Endothelial cell of umbilical vein (primary cell): ENCODE measurements around the gene FREM1. TPM values are rescaled to one million over a fixed set of nuclear protein-coding genes. Genes with fewer than 3 reads are reported as not detected.
"Not testable (repeated sequence)": the region's sequence is repeated elsewhere in the genome, so short reads cannot be mapped to it uniquely, and the experiment has no call there.

Experiments
- BruUV-seq: library from RNA; stranded (reverse); fragments of 400-500 nt; replicated peaks from 2 replicates; lab custom pipeline; 2021; lab: Mats Ljungman, UMichigan
- CTCF ChIA-PET: fragments of 300-600, 350-600 bp; sonication (Branson Sonifier 250); formaldehyde crosslinking; loops from one replicate; lab custom pipeline; 2021; ENCODE audit warnings: antibody characterized with exemption, inconsistent platforms; lab: Charles Lee
- POLR2A ChIA-PET: fragments of 300-600, 350-600 bp; sonication (Branson Sonifier 250); formaldehyde crosslinking; loops from one replicate; lab custom pipeline; 2021; ENCODE audit warnings: antibody characterized with exemption, inconsistent platforms; lab: Charles Lee
- DNase-seq: peaks from one replicate; pipeline ENCODE4 v3.0.0-alpha.2; 2011; ENCODE audit warnings: low read depth, low spot score
- FAIRE-seq: peaks from 2 replicates; lab custom pipeline; 2011; peaks lifted over from hg19 to GRCh38; lab: Jason Lieb, UNC
- H2AFZ ChIP-seq: 2 replicates; pipeline ENCODE4 v1.6.0; 2012; ENCODE audit warnings: low read depth, low read length, control low read depth, inconsistent platforms
- H3K27ac ChIP-seq: 2 replicates; pipeline ENCODE4 v1.5.1; 2011; ENCODE audit warnings: low read depth, mild to moderate bottlenecking, control low read depth, low read length, moderate library complexity; ENCODE audit not compliant: insufficient read depth
- H3K27me3 ChIP-seq, 2 experiments: 2 replicates each; pipeline versions ENCODE4 v1.6.0 to v1.6.1; 2011; ENCODE audit warnings: low read length in 2 of 2, mixed read lengths in 1 of 2; ENCODE audit not compliant: control insufficient read depth in 2 of 2, insufficient read depth in 2 of 2
- H3K36me3 ChIP-seq, 2 experiments: 2 replicates in 1 of 2; 3 replicates in 1 of 2; pipeline ENCODE4 v1.5.1; 2011; ENCODE audit warnings: low read length in 2 of 2, mild to moderate bottlenecking in 1 of 2, moderate library complexity in 1 of 2; ENCODE audit not compliant: control insufficient read depth in 2 of 2, insufficient read depth in 2 of 2; ENCODE audit errors: extremely low read depth in 1 of 2
- H3K4me1 ChIP-seq: 3 replicates; pipeline ENCODE4 v1.5.1; 2011; ENCODE audit warnings: mild to moderate bottlenecking, low read length; ENCODE audit not compliant: control insufficient read depth, insufficient read depth; ENCODE audit errors: extremely low read depth
- H3K4me2 ChIP-seq: 2 replicates; pipeline ENCODE4 v1.6.1; 2011; ENCODE audit warnings: low read length, control low read depth, mixed read lengths; ENCODE audit not compliant: insufficient read depth
- H3K4me3 ChIP-seq, 3 experiments: fragments of 200-600 bp in 1 of 3; sonication (generic), shearing (Covaris generic) in 1 of 3; replicated peaks in 1 of 3; 2 replicates each; pipeline ENCODE4 v1.5.1; 2011 to 2016; ENCODE audit warnings: control low read depth in 3 of 3, low read length in 3 of 3, mild to moderate bottlenecking in 2 of 3, inconsistent platforms in 1 of 3, low read depth in 1 of 3, moderate library complexity in 1 of 3; ENCODE audit not compliant: insufficient read depth in 1 of 3
- H3K79me2 ChIP-seq: 2 replicates; pipeline ENCODE4 v1.6.0; 2012; ENCODE audit warnings: low read length, inconsistent platforms; ENCODE audit not compliant: control insufficient read depth, insufficient read depth
- H3K9ac ChIP-seq: replicated peaks from 2 replicates; pipeline ENCODE3; 2011; ENCODE audit warnings: low read length, control low read depth; ENCODE audit not compliant: insufficient read depth; ENCODE audit errors: extremely low read depth
- H3K9me1 ChIP-seq: replicated peaks from 3 replicates; pipeline ENCODE4 v1.6.0; 2011; ENCODE audit warnings: mild to moderate bottlenecking, low read length; ENCODE audit not compliant: control insufficient read depth, insufficient read depth; ENCODE audit errors: extremely low read depth
- H3K9me3 ChIP-seq: replicated peaks from 2 replicates; pipeline ENCODE4 v1.5.1; 2012; ENCODE audit warnings: low read length, inconsistent platforms; ENCODE audit not compliant: control insufficient read depth, insufficient read depth
- H4K20me1 ChIP-seq: replicated peaks from 2 replicates; pipeline ENCODE3; 2011; ENCODE audit warnings: mild to moderate bottlenecking, low read length; ENCODE audit not compliant: control insufficient read depth, insufficient read depth; ENCODE audit errors: extremely low read depth
- CTCF ChIP-seq, 2 donors: IDR thresholded peaks; 1 replicate in 1 of 2; 2 replicates in 1 of 2; pipeline ENCODE4 v1.5.1; 2011; ENCODE audit warnings: low read length in 2 of 2, mild to moderate bottlenecking in 2 of 2, moderate library complexity in 2 of 2, control low read depth in 1 of 2, inconsistent platforms in 1 of 2, low read depth in 1 of 2; ENCODE audit not compliant: insufficient read depth in 1 of 2; ENCODE audit errors: extremely low read depth in 1 of 2
- EZH2 ChIP-seq: IDR thresholded peaks from 2 replicates; pipeline ENCODE4 v1.6.1; 2012; ENCODE audit warnings: borderline replicate concordance, low read depth, mild to moderate bottlenecking, moderate library complexity, low read length, inconsistent platforms; ENCODE audit not compliant: severe bottlenecking
- FOS ChIP-seq: IDR thresholded peaks from 2 replicates; pipeline ENCODE4 v1.6.1; 2011; ENCODE audit warnings: mild to moderate bottlenecking, low read length, moderate library complexity, borderline replicate concordance; ENCODE audit not compliant: insufficient read depth
- GATA2 ChIP-seq: IDR thresholded peaks from 2 replicates; pipeline ENCODE4 v1.7.0; 2011; ENCODE audit warnings: low read depth, mild to moderate bottlenecking, moderate library complexity, mixed read lengths, low read length; ENCODE audit not compliant: insufficient read length, insufficient read depth
- JUN ChIP-seq: IDR thresholded peaks from 2 replicates; pipeline ENCODE4 v1.6.1; 2011; ENCODE audit warnings: borderline replicate concordance, low read depth; ENCODE audit not compliant: insufficient read length, insufficient read depth
- MAX ChIP-seq: IDR thresholded peaks from 2 replicates; pipeline ENCODE4 v1.6.1; 2011; ENCODE audit not compliant: insufficient read depth, insufficient read length
- MYC ChIP-seq: IDR thresholded peaks from one replicate; pipeline ENCODE4 v1.6.1; 2011; ENCODE audit warnings: mild to moderate bottlenecking, low read depth, low read length
- POLR2A ChIP-seq: IDR thresholded peaks from 2 replicates; pipeline ENCODE4 v1.6.1; 2012; ENCODE audit warnings: low read depth, mild to moderate bottlenecking, control low read depth, low read length
- POLR2AphosphoS5 ChIP-seq: IDR thresholded peaks from 2 replicates; pipeline ENCODE4 v1.6.1; 2012; ENCODE audit warnings: low read depth, mild to moderate bottlenecking, control low read depth, low read length, moderate library complexity; ENCODE audit not compliant: insufficient read depth
- dilution Hi-C: fragments of 300-500 bp; cut with MboI; formaldehyde crosslinking; loops from one replicate; pipeline ENCODE4 v1.15.0; 2019; ENCODE audit warnings: low sequenced_read_pairs; ENCODE audit not compliant: extremely low pct_ligation_motif_present
- intact Hi-C: fragments of 100-400 bp; cut with micrococcal nuclease; formaldehyde crosslinking; loops from one replicate; pipeline ENCODE4 v1.10.0; 2022
- polyA plus RNA-seq, 4 experiments: library from polyadenylated mRNA; depleted of rRNA in 3 of 4; stranded (reverse) in 3 of 4; unstranded in 1 of 4; fragments of >200 nt; gene quantifications; 2 replicates each; pipeline versions ENCODE4 v1.2.1 to v1.2.3, GENCODE V29; 2011 to 2012; ENCODE audit warnings: missing spikeins in 1 of 4
- total RNA-seq: library from RNA; stranded (reverse); gene quantifications from 2 replicates; pipeline ENCODE4 v1.2.3, GENCODE V29; 2021

Gene FREM1
- total and polyA plus RNA-seq, 2 donors (not counting 3 experiments of a cell fraction or from before 2014, with no cell fraction given), result 0.10 to 0.29 TPM

GRCh38 chr9:14920805-14921204 is 10.6 kb upstream of the FREM1 start:
- H3K36me3 ChIP-seq, FAIRE-seq, H3K9me3 ChIP-seq, H3K79me2 ChIP-seq, BruUV-seq, H4K20me1 ChIP-seq, DNase-seq, POLR2A ChIA-PET, H3K27ac ChIP-seq, CTCF ChIA-PET, H2AFZ ChIP-seq, H3K4me2 ChIP-seq, dilution Hi-C loops, H3K9me1 ChIP-seq, H3K4me1 ChIP-seq, intact Hi-C loops, H3K9ac ChIP-seq, H3K4me3 ChIP-seq, H3K27me3 ChIP-seq: not testable (repeated sequence)

GRCh38 chr9:14913366-14913765 is 3.1 kb upstream of the FREM1 start:
- no peaks in the 10 kb centered on the region for H3K4me1 ChIP-seq
- H3K4me2 ChIP-seq, result no peak overlapping the region
- FAIRE-seq, result no peak
- dilution Hi-C loops, result no loop called here
- intact Hi-C loops, result no loop called here
- peaks cover 0 to 2% of the 10 kb centered on the region in 2 experiments for H3K27me3 ChIP-seq
- TF ChIP-seq MAX (no peak), MYC (no peak), POLR2A (no peak), EZH2 (no peak), POLR2AphosphoS5 (no peak), CTCF (IDR thresholded peaks at IDR 0.05; ENCODE audit: extremely low read depth in 1 of 2, insufficient read depth in 1 of 2, low read depth in 1 of 2, low read length in 2 of 2) (no peak), GATA2 (no peak), FOS (no peak), JUN (no peak)
- no peaks in the 10 kb centered on the region for H4K20me1 ChIP-seq
- H3K79me2 ChIP-seq, result no peaks in the 10 kb centered on the region
- H3K36me3 ChIP-seq, result no peaks in the 10 kb centered on the region
- no peak overlapping the region for H3K27ac ChIP-seq
- CTCF ChIA-PET, result no interaction called here
- no peak for DNase-seq
- BruUV-seq, result no TSS peak
- H2AFZ ChIP-seq, result no peak overlapping the region
- H3K9me1 ChIP-seq, result no peaks in the 10 kb centered on the region
- no peak overlapping the region for H3K9ac ChIP-seq
- POLR2A ChIA-PET, result no interaction called here
- no peaks in the 10 kb centered on the region for H3K9me3 ChIP-seq
- H3K4me3 ChIP-seq, result no peak overlapping the region
